Vagina (tissue), 2 donors: Measurements from ENCODE around the gene NT5DC4. TPM values are rescaled to one million over a fixed set of nuclear protein-coding genes. Genes with fewer than 3 reads are reported as not detected.

Experiments
- DNase-seq, 2 donors: peaks; one replicate each; pipeline ENCODE4 v3.0.0-alpha.2; 2017; ENCODE audit errors: extremely low spot score in 2 of 2
- H3K27ac ChIP-seq: fragments of 200-600 bp; sonication (generic); one replicate; pipeline ENCODE4 v1.5.1; 2019
- H3K27me3 ChIP-seq: fragments of 200-600 bp; sonication (generic); one replicate; pipeline ENCODE4 v1.5.1; 2019
- H3K36me3 ChIP-seq, 2 donors: fragments of 200-600 bp; sonication (generic); one replicate each; pipeline ENCODE4 v1.5.1; 2017 to 2019
- H3K4me1 ChIP-seq: fragments of 200-600 bp; sonication (generic); one replicate; pipeline ENCODE4 v1.5.1; 2019
- H3K4me3 ChIP-seq, 2 donors: fragments of 200-600 bp; sonication (generic); 1 replicate in 1 of 2; 2 replicates in 1 of 2; pipeline ENCODE4 v1.5.1; 2016 to 2019
- H3K9me3 ChIP-seq: fragments of 200-600 bp; sonication (generic); one replicate; pipeline ENCODE4 v1.5.1; 2019
- CTCF ChIP-seq, 3 experiments: fragments of 450-650 bp in 2 of 3; fragments of 200-600 bp in 1 of 3; sonication (generic) in 1 of 3; IDR thresholded peaks; one replicate each; pipeline ENCODE4 v1.5.1; 2017 to 2019; ENCODE audit warnings: antibody characterized with exemption in 3 of 3, mild to moderate bottlenecking in 2 of 3, moderate library complexity in 2 of 3
- POLR2A ChIP-seq, 2 donors: fragments of 450-650 bp; IDR thresholded peaks; one replicate each; pipeline ENCODE4 v1.6.1; 2017; ENCODE audit warnings: antibody characterized with exemption in 2 of 2, mild to moderate bottlenecking in 2 of 2, moderate library complexity in 2 of 2
- POLR2AphosphoS5 ChIP-seq, 2 donors: sonication (generic); formaldehyde crosslinking; IDR thresholded peaks; one replicate each; pipeline ENCODE4 v1.9.0; 2017; ENCODE audit warnings: antibody characterized with exemption in 2 of 2, mild to moderate bottlenecking in 2 of 2, low read depth in 1 of 2; ENCODE audit not compliant: insufficient read depth in 1 of 2
- intact Hi-C: fragments of 100-400 bp; cut with DNase I; formaldehyde crosslinking; loops from one replicate; pipeline ENCODE4 v1.15.1; 2023
- total RNA-seq: library from RNA; depleted of rRNA; stranded (reverse); fragments of >200 nt; gene quantifications from one replicate; pipeline ENCODE4 v1.2.3, GENCODE V29; 2016

NT5DC4 gene
- total RNA-seq, 1 donor from 2014 or later: not detected

- Histone ChIP-seq H3K27ac (no peak overlapping the region), H3K4me1 (no peaks in the 10 kb centered on the region), H3K9me3 (no peaks in the 10 kb centered on the region), H3K4me3 (no peak overlapping the region), H3K36me3 (no peaks in the 10 kb centered on the region), H3K27me3 (no peaks in the 10 kb centered on the region)
- no peak for TF ChIP-seq POLR2A (IDR thresholded peaks at IDR 0.05)
- TF ChIP-seq POLR2AphosphoS5 (IDR thresholded peaks at IDR 0.05; ENCODE audit: insufficient read depth in 1 of 2, low read depth in 1 of 2): no peak
- DNase-seq: peak in 1 of 2 donors; percentile 83
- intact Hi-C loops: loop anchor here (5.0 to 10.0 kb wide), 2 partner anchors 100 to 123 kb away; no protein-coding TSS in a partner anchor
These were observed 4.0 kb downstream of the NT5DC4 start for GRCh38 chr2:112724591-112725525.

- Histone ChIP-seq H3K36me3 (no peaks in the 10 kb centered on the region), H3K4me3 (no peak overlapping the region), H3K27ac (no peak overlapping the region), H3K27me3 (no peaks in the 10 kb centered on the region), H3K9me3 (no peaks in the 10 kb centered on the region), H3K4me1 (no peaks in the 10 kb centered on the region)
- no peak for TF ChIP-seq CTCF (IDR thresholded peaks at IDR 0.05)
- TF ChIP-seq POLR2AphosphoS5 (IDR thresholded peaks at IDR 0.05; ENCODE audit: insufficient read depth in 1 of 2, low read depth in 1 of 2): no peak
- no peak for TF ChIP-seq POLR2A (IDR thresholded peaks at IDR 0.05)
- intact Hi-C loops: loop anchor here (5.0 to 10.0 kb wide), 2 partner anchors 101 to 124 kb away; no protein-coding TSS in a partner anchor
- peak in 1 of 2 donors; percentile 85 for DNase-seq
These were observed 5.0 kb downstream of the NT5DC4 start for GRCh38 chr2:112725545-112726457.

- H3K4me3 ChIP-seq: no peak overlapping the region
- intact Hi-C loops: loop anchor here (5.0 to 10.0 kb wide), 2 partner anchors 102 to 124 kb away; no protein-coding TSS in a partner anchor
- DNase-seq: peak in 1 of 2 donors; percentile 96
- H3K27ac ChIP-seq: no peak overlapping the region
- no peaks in the 10 kb centered on the region for H3K36me3 ChIP-seq
- TF ChIP-seq CTCF (IDR thresholded peaks at IDR 0.05): peak; percentile 86 to 93 (median 87)
- no peak for TF ChIP-seq POLR2A (IDR thresholded peaks at IDR 0.05)
- peak; percentile 38 to 42 for TF ChIP-seq POLR2AphosphoS5 (IDR thresholded peaks at IDR 0.05; ENCODE audit: insufficient read depth in 1 of 2, low read depth in 1 of 2)
- no peaks in the 10 kb centered on the region for H3K27me3 ChIP-seq
- H3K9me3 ChIP-seq: no peaks in the 10 kb centered on the region
- no peaks in the 10 kb centered on the region for H3K4me1 ChIP-seq
These were observed 5.8 kb downstream of the NT5DC4 start for GRCh38 chr2:112726487-112727190.

GRCh38 chr2:112727276-112728028, 6.6 kb downstream of the NT5DC4 start:
- Histone ChIP-seq H3K36me3 (no peaks in the 10 kb centered on the region), H3K4me1 (no peaks in the 10 kb centered on the region), H3K9me3 (no peaks in the 10 kb centered on the region), H3K4me3 (no peak overlapping the region), H3K27ac (no peak overlapping the region), H3K27me3 (no peaks in the 10 kb centered on the region)
- intact Hi-C loops: loop anchor here (5.0 to 10.0 kb wide), 2 partner anchors 103 to 125 kb away; no protein-coding TSS in a partner anchor
- DNase-seq: no peak
- no peak for TF ChIP-seq CTCF (IDR thresholded peaks at IDR 0.05)
- TF ChIP-seq POLR2AphosphoS5 (IDR thresholded peaks at IDR 0.05; ENCODE audit: insufficient read depth in 1 of 2, low read depth in 1 of 2): no peak
- no peak for TF ChIP-seq POLR2A (IDR thresholded peaks at IDR 0.05)
